SK-MEL-5 (cell line): ENCODE measurements around the gene GMPPA. TPM values are rescaled to one million over a fixed set of nuclear protein-coding genes. Genes with fewer than 3 reads are reported as not detected.

Experiments
- DNase-seq: peaks from one replicate; pipeline ENCODE4 v3.0.0-alpha.2; 2016; ENCODE audit warnings: low read depth, low spot score
- in situ Hi-C: cut with HindIII; loops from 2 replicates; pipeline ENCODE4 v1.10.0; 2016; ENCODE audit warnings: low sequenced_read_pairs, high pct_unique_total_duplicates, low pct_unique_long_range_greater_than_20kb
- total RNA-seq: library from RNA; depleted of rRNA; stranded (reverse); fragments of >200 nt; shearing (Covaris generic); gene quantifications from 2 replicates; pipeline ENCODE4 v1.2.3, GENCODE V29; 2014

Gene GMPPA
- total RNA-seq, 1 experiment from 2014 or later: 64.8 TPM

GRCh38 chr2:219510512-219511135 is 11.9 kb downstream of the GMPPA start:
- in situ Hi-C loops: no loop called here
- DNase-seq: no peak

DNA sequence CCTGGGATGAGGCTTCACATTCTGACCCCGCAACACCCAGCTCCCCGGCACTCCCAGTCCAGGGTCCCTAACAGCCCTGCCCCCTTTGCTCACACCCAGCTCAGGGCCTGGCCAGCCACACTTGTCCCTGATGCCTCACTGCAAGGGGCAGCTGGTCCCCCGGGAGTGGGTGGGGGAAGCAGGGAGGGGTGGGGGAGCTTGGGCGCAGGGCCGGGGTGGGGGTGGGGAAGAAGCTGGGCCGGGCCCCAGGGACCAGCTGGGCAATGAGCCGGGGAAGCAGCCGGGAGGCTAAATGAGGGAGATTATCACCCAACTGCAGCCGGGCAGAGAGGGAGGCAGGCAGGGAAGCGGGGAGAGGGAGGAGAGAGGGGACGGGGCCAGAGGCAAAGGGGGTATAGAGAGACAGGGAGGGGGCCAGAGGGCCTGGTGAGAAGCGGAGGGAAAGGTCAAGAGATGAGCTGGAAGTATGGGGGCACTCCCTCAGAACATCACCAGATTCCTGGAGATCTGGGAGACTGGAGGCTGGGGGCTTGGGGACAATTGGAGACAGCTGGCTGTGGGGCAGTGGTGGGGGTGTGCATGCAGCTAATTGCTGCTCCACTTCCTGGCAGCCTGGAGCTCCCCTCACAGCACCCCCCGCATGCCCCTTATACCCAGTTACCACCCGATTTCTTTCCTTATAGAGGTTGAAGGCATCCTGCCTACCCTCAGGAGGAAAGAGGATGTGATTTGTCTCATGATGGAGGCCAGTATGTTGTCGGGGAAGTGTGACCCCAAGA is 13.0 kb downstream of the GMPPA start:
- DNase-seq: no peak
- in situ Hi-C loops: no loop called here

DNA sequence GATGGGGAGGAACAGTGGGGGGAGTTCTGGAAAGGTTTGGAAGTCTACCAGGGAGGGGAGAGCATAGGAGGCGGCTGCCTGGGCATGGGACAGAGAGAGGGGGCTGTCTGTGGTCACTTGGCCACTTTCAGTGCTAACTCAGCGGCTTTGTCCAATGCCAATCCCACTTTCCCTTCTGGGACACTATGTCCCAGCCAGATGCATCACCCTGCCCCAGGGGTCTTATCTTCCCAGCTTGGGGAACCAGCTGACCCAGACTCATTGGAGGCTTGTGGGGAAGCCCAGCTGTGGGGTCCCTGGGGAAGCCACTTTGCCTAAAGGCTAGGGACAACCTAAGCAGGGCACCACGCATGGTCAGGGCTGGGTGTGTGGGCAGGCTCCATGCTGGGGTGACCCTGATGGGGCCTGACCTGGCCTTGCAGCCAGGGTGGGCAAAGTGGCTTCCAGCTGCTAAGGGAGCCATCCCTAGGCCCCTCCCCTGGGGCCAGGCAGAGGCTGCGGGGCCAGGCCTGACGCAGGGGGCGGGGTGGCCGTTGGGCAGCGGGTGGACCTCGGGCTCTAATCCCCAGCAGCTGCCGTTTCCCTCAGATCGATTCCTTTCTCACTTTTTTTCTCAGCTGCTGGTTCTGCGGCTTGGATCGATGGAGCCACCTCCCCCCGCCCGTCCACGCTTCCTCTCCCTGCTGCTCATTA is 14.0 kb downstream of the GMPPA start:
- in situ Hi-C loops: no loop called here
- no peak for DNase-seq

GRCh38 chr2:219513787-219514186 is 15.1 kb downstream of the GMPPA start:
- DNase-seq: no peak
- in situ Hi-C loops: no loop called here

- DNase-seq: no peak
- in situ Hi-C loops: no loop called here
Observed at GRCh38 chr2:219514196-219514761, 15.6 kb downstream of the GMPPA start, which contains the start of gene ASIC4. ASIC4 (plus strand) TSS chr2:219514482; CDS start chr2:219514725, 243 bp downstream.

DNA sequence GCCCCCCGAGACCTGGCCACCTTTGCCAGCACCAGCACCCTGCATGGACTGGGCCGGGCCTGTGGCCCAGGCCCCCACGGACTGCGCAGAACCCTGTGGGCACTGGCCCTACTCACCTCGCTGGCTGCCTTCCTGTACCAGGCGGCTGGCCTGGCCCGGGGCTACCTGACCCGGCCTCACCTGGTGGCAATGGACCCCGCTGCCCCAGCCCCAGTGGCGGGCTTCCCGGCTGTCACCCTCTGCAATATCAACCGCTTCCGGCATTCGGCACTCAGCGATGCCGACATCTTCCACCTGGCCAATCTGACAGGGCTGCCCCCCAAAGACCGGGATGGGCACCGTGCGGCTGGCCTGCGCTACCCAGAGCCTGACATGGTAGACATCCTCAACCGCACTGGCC is 16.1 kb downstream of the GMPPA start:
- in situ Hi-C loops: no loop called here
- DNase-seq: no peak

DNA sequence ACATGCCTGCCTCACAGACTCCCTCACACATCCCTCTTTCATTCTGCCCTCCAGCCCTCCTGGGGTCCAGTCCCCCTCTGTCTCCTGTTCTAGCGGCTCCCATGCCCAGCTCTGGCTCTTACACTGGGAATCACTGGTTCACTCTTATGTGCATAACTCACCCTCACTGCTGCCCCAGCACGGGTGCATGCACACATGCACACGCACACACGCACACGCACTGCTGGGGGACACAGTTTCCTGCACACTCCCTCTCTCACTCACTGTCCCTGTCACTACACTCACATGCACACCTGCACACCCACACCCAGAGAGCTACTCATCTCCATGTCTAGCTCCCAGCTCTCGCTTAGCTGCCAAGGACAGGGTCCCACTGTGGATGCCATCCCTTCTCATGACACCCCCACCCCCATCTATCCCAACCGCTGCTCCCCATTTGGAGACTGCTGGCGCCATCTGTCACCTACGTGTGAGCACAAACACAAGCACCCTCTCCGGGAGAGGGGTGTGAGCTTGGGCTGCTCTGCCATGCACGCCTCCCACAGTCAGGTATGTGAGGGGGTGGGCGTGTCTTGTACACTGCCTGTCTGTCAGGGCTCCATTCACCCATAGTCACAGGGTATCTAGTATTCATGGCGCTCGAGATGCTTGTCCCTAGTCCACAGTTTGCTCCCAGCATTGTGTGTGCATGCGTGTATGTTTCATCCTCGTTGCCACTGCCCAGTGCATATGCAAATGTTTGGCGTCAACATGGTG is 17.4 kb downstream of the GMPPA start:
- DNase-seq: no peak
- in situ Hi-C loops: no loop called here

DNA sequence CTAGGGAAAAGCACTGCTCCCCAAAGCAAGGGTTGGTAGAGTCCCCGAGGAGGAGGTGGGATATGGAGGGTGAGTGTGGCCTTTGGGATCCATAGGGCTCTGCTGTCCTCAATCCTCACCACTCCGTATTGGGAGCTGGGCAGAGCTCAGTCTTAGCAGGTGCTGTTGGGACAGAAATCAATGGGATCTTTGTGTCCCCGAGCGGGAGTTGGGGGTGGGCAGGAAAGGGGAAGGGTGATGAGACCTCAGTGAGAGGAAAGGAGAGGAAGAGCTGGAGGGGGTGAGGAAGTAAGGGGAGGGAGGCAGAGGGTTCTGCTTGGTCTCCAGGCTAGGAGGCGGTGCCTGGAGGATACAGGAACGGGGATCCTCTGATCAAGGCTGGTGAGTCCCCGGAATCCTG is 18.2 kb downstream of the GMPPA start:
- in situ Hi-C loops: no loop called here
- DNase-seq: peak; percentile 20

DNA sequence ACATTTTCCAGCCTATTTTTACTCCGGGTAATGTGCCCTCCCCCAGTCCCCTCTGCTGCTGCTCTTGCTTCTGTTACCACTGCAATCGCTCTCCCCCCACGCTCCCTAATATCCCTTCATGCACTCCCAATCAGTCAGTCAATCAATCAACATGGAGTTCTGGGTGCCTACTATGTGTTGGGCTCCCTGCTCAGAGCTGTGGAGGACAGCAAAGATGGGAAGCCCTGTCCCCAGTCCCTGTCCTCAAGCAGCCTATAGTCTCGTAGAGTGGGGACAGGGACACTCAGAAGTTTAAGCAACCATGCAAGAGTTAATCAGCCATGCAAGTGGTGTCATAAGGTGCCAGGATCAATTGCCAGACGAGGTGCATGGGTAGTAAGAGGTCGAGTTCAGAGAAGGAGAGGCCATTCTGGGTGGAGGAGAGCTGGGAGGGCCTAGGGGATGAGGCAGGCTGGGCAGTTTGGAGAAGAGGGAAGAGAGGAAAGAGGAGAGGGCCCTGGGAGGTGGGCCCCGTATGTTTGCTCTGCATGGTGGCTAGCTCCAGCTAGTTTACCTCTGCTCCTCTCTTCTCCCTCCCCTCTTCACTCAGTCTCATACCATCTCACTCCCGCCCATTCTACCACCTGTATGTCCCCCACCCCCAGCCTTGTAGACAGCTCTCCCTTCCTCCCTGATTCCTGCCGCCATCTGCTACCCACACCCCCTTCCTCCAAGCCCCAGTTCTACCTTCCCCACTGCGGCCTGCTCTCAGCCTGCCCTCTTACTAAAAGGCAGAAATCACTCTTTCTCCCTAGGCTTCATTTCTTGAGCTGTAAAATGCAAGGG is 19.5 kb downstream of the GMPPA start:
- in situ Hi-C loops: no loop called here
- no peak for DNase-seq

GRCh38 chr2:219519526-219519916 is 20.8 kb downstream of the GMPPA start:
- DNase-seq: no peak
- in situ Hi-C loops: no loop called here

DNA sequence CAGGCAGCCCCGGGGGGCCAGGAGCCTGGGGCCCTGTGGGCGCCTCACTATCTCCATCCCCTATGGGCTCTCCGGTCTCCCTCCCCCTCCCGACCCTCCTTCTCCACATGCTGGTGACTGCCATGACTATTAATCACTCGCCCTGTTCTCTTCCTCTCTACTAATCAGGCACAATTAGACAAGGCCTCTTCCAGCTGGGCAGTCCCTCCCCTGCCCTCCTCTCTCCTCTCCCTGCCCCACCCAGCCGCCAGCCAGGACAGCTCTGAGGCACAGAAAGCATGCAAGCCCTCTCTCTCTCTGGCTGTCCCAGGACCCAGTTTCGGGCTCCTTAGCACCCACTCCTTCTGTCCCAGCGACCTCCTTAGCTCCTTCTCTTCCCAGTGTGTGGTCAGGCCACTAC is 21.4 kb downstream of the GMPPA start:
- no peak for DNase-seq
- in situ Hi-C loops: no loop called here

- in situ Hi-C loops: no loop called here
- peak; percentile 78 for DNase-seq
Observed at GRCh38 chr2:219521066-219521880, 22.6 kb downstream of the GMPPA start.

DNA sequence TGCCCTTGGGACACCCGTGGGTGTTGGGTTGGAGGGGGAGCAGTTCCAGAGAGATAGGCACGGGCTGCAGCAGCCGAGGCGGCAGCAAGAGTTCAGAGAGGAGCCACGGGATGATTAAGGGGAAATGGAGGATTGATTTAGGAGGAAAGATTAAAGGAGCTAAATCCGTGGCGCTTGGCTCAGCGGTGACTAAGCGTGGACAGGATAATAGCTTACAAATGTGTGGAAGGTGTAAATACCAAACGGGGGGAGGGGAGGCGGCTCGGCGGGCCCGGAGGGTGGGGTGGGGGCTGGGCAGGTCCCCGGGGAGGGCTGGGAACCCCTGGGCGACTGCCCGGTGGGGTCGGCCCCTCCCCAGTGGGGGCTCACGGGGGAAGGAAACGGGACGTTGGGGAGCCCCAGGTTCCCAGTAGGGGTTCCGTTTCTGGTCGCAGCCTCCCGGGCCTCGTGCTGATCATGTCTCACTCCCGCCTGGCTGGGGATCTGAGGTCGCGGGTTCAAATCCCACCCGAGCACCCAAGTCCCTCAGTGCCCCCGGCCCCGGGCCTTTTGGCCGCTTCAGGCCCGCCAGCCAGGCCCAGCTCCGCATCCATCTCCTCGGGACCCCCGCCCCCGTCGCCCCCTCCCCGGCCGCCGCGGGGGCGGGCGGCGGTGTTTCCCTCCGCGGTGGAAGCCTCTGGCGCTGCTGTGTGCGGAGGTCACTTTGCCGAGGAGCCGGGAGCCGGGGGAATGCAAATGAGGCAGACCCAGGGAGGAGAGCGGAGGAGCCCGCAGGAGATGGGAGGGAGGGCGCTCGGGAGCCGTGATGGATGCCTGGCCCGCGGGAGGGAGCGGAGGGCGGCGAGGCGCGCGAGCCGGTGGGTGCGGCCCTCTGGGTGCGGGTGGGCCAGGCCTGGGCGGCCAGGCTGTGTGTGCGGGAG is 23.7 kb downstream of the GMPPA start:
- in situ Hi-C loops: no loop called here
- DNase-seq: no peak

GRCh38 chr2:219523031-219523671 is 24.5 kb downstream of the GMPPA start:
- in situ Hi-C loops: no loop called here
- DNase-seq: no peak

- in situ Hi-C loops: no loop called here
- DNase-seq: no peak
Observed at GRCh38 chr2:219524817-219525216, 26.1 kb downstream of the GMPPA start.
